ENCODE results near the gene GNL3L. TPM values are rescaled to one million over a fixed set of nuclear protein-coding genes. Genes with fewer than 3 reads are reported as not detected.
"Not testable (repeated sequence)": the region's sequence is repeated elsewhere in the genome, so short reads cannot be mapped to it uniquely, and the experiment has no call there.

The GNL3L gene
- total RNA-seq, 2 experiments from 2014 or later, result 45.8 to 45.9 TPM

DNA sequence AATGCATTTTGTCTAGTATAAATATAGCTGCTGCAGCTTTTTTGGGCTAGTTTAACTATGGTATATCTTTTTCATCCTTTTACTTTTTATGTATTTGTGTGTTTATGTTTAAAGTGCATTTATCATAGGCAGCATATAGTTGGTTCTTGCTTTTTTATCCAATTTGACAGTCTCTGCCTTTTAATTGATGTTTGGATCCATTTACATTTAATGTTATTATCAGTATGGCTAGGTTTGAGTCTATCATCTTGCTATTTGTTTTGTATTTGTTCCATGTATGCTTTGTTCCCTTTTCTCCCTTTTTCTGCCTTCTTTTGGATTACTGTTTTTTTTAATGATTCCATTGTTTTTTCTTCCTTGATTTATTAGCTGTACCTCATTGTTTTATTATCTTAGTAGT is 40.3 kb downstream of the GNL3L start:
- no peak for DNase-seq
- ChIA-PET POLR2A (no interaction called here), CTCF (no interaction called here)
- Mint-ChIP-seq H3K4me1 (ENCODE audit: low read depth) (no peaks in the 10 kb centered on the region), H3K27ac (no peak overlapping the region), H3K4me3 (no peak overlapping the region), H3K27me3 (no peaks in the 10 kb centered on the region), H3K9me3 (peaks cover 13% of the 10 kb centered on the region), H3K36me3 (peaks cover 28% of the 10 kb centered on the region)
- intact Hi-C loops (cut with micrococcal nuclease), result no loop called here

DNA sequence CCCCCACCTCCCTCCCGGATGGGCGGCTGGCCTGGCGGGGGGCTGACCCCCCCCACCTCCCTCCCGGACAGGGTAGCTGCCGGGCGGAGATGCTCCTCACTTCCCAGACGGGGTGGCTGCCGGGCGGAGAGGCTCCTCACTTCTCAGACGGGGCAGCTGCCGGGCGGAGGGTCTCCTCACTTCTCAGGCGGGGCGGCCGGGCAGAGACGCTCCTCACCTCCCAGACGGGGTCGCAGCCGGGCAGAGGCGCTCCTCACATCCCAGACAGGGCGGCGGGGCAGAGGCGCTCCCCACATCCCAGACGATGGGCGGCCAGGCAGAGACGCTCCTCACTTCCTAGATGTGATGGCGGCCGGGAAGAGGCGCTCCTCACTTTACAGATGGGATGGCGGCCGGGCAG is 42.6 kb downstream of the GNL3L start:
- intact Hi-C loops (cut with micrococcal nuclease); DNase-seq; H3K27ac Mint-ChIP-seq; CTCF ChIA-PET; H3K4me1 Mint-ChIP-seq (ENCODE audit: low read depth); POLR2A ChIA-PET; H3K4me3 Mint-ChIP-seq; H3K27me3 Mint-ChIP-seq: not testable (repeated sequence)
- Mint-ChIP-seq H3K36me3 (peaks cover 34% of the 10 kb centered on the region), H3K9me3 (peaks cover 13% of the 10 kb centered on the region)

DNA sequence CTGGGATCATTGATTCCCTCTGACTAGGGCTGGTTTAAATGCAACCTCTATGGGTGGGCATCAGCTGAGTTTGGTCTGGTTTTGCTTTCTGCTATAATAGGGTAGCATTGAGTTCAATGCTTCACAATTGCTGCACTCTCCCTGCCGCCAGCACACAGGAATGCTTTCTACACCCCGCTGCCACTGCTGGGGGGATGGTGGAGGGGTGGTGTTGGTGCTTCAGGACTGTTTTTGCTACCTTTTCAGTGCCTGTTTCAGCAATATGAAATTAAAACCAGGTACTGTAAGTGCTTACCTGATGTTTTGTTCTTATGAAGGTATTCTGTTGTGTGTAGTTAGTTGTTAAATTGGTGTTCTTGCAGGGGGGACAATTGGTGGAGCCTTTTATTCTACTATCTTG is 67.7 kb downstream of the GNL3L start:
- intact Hi-C loops (cut with micrococcal nuclease), result no loop called here
- Mint-ChIP-seq H3K4me1 (ENCODE audit: low read depth) (no peaks in the 10 kb centered on the region), H3K4me3 (no peak overlapping the region), H3K9me3 (no peaks in the 10 kb centered on the region), H3K27me3 (no peaks in the 10 kb centered on the region), H3K36me3 (peaks cover 7% of the 10 kb centered on the region), H3K27ac (no peak overlapping the region)
- no peak for DNase-seq
- CTCF ChIA-PET, result no interaction called here
- POLR2A ChIA-PET, result no interaction called here

DNA sequence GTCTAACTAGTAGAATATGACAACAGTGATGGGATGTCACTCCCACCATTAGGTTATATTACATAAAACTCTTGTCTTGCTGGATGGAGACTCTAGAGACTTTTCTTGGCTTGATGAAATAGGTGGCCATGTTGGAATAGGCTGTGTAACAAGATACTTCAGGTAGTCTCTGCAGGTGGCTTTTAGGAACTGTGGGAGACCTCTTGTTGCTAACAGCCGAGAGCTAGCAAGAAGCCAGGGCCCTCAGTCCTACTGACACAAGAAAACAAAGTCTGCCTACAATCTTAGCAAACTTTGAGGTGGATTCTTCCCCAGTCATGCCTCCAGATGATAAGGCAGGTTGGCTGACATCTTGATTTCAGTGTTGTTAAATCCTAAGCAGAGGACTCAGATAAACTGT is 72.5 kb downstream of the GNL3L start:
- intact Hi-C loops (cut with micrococcal nuclease), result no loop called here
- POLR2A ChIA-PET, result no interaction called here
- no peak for DNase-seq
- Mint-ChIP-seq H3K4me3 (no peak overlapping the region), H3K9me3 (no peaks in the 10 kb centered on the region), H3K36me3 (no peaks in the 10 kb centered on the region), H3K27me3 (no peaks in the 10 kb centered on the region), H3K4me1 (ENCODE audit: low read depth) (no peaks in the 10 kb centered on the region), H3K27ac (no peak overlapping the region)
- CTCF ChIA-PET, result no interaction called here

Other genes starting within 250 kb of the GNL3L start
- gene WNK3, start 172.2 kb upstream of the GNL3L start, total RNA-seq, result under 1 TPM; 0.19 to 0.46 TPM
- 10 to 100 TPM; 24.1 to 25.4 TPM for gene TSR2, start 89.8 kb upstream of the GNL3L start, total RNA-seq
- gene FGD1, start 34.0 kb upstream of the GNL3L start, total RNA-seq, result under 1 TPM; 0.15 to 0.26 TPM

Measured in activated CD4-positive, alpha-beta memory T cell treated with anti-CD3 and anti-CD28 coated beads for 36 hours (primary cell).